Measurements from ENCODE around the gene IRX4.
"Not testable (repeated sequence)": the region's sequence is repeated elsewhere in the genome, so short reads cannot be mapped to it uniquely, and the experiment has no call there.

The IRX4 gene

GRCh38 chr5:1856596-1857255, 26.0 kb downstream of the IRX4 start:
- DNase-seq (ENCODE audit: low spot score): no peak

DNA sequence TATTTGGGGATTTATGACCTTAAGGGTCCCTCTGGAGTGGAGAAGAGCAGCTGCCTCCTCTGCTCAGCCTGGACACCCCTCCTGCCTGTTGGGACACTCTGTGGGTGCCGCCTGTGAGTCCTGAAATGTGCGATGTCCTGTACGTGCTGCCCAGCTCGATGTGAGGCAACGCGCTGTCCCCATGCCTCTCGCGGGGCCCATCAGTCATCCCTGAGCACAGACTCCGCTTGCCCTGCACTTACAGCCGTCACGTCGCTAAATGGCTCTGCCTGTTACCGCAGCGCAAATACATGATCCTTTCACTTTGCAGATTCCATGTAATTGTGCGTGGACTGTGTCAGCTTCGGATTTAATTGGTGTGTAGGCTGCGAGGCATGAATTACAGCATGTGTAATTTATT, 27.1 kb downstream of the IRX4 start:
- no peak for DNase-seq (ENCODE audit: low spot score)

GRCh38 chr5:1855075-1855474, 27.6 kb downstream of the IRX4 start:
- no peak for DNase-seq (ENCODE audit: low spot score)

DNA sequence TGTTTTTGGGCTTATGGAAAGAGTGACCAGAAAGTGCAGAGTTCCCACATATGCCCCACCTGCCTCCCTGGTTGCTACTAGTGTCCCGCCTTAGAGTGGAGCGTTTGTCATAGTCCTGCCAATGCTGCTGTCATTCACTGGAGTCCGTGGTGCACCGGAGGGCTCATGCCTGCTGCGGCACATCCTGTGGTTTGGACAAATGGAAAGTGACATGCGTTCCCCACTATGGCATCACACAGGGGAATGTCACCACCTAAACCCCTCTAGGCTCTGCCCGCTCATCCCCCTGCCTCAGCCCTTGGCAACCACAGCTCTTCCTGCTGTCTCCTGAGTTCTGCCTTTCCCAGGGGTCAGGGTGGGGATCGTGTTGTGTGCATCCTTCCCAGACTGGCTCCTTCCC, 29.2 kb downstream of the IRX4 start:
- DNase-seq (ENCODE audit: low spot score): no peak

DNA sequence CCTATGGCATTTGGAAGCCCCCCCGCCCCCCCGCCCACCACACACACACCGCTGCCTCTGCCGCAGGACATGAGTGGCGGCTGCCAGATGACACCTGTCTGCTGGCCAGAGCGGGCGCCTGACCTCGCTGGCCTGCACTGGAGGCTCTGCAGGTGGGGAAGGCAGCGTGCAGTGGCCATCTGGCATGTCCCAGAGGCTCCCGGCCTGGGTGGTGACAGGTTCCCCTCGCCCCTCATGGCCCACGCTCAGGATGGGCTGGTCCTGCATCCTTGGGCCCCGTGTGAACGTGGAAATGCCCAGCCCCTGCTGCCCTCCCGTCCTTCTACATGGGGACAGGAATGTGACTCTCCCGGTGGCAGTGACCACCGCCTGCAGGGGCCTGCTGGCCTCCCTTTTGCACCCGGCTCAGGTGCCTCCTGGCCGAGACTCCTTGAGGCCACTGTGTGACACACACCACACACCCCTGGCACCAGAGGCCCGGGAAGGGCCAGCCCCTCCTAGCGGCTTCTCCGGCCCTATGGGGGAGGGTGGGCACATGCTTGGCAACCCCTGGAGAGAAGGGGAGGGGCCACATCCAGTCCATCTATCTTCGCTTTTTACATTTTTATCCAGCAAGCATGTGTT, 30.3 kb downstream of the IRX4 start:
- no peak for DNase-seq (ENCODE audit: low spot score)

DNA sequence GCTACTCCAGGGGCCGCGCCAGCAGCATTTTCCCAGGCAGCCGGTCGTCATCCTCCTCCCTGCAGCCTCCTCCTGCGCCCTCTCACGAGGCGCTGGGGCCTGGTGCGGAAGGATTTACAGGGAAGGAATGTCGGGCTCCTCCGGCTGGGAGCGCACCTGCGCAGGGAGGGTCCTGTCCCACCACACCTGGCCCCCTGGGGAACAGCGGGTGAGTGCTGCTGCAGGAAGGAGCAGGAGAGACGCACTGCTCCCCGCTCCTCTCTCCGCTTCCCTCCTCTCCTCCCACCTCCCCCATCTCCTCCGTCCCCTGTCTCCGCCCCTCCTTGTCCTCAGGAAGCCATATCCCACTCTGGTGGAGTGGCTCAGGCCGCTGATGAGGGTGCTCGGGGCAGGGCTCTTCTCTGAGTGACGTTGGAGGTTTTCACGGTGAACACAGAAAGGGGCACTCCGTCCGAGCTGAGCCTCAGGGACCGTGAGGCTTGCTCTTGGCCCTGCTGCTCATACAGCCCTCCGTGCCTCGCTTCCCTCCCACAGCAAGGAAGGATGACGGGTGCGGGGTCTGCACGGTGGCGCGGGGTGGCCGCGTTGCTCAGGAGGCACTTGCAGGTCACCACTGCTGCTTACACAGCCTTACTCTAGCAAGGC, 31.3 kb downstream of the IRX4 start:
- DNase-seq (ENCODE audit: low spot score): no peak

DNA sequence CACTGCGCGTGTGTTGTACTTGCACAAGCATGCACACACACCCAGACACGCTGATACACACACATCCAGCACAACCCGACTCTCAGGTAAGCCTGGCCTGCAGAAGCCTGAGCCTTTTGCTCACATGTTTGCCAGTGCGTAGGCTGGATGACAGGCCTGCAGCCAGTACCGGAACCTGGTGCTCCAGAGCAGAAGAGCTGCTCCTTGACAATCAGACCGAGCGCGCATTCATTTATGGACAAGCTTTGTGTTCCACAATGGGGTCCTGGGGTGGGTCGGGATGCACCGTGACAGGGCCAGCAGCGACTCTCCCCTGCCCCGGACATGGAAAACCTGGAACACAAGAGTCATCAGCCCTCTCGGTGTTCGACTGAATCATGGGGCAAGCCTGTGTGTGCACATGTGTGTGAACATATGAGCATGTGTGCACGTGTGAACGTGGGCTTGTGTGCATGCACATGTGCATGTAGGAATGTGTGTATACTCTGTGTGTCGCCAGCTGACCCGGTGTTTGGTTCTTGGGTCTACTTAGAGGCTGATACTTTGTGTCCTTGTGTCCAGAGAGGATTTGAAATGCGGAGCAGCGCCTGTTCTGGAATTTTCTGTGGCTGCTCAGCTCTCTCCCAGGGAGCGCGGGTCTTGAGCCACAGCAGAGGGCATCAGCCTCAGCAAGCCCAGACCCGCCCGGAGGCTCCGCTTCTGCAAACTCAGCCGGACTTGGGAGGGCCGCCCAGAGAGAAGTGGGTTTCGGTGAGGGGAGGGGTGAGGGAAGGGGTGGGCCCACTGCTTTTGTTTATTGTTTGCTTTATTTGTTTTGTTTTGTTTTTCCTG, 32.2 kb downstream of the IRX4 start:
- DNase-seq (ENCODE audit: low spot score): no peak

- DNase-seq (ENCODE audit: low spot score): no peak
Measured at GRCh38 chr5:1847611-1848010, 35.1 kb downstream of the IRX4 start.

DNA sequence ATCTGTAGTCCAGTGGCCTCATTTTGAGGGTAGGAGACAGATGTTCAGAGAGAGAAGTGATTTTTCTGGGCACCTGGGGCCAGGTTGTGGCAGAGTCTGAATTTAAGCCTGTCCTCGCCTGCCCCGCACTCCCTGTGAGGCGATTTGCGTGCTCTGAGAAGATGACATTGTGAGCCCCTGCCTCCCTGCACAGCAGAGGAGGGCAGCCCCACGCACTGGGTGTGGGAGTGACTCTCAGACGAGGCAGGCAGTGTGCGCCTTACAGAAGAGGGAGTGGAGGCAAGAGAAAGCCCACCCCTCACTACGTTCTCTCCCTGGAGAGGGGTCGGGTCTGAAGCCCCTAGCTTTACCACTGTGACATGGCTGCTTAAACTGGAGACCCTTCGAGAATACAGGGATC, 35.7 kb downstream of the IRX4 start:
- DNase-seq (ENCODE audit: low spot score): no peak

DNA sequence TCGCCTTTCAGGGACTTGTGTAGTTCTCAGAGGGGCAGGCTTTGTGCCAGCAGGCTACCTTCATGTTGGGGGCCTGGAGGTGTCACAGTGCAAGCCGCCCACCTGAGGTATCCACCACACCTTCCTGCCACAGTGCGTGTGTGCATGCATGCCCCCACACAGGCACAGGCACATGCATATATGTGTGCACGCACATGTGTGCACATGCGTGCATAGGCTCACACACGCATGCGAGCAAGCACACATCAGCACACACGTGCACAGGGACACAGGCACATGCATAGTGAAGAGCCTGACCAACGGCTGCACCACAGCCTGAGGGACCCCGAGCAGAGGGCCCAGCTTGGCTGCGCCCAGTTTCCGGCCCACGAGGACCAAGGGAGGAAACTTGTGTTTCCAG, 36.1 kb downstream of the IRX4 start:
- no peak for DNase-seq (ENCODE audit: low spot score)

DNA sequence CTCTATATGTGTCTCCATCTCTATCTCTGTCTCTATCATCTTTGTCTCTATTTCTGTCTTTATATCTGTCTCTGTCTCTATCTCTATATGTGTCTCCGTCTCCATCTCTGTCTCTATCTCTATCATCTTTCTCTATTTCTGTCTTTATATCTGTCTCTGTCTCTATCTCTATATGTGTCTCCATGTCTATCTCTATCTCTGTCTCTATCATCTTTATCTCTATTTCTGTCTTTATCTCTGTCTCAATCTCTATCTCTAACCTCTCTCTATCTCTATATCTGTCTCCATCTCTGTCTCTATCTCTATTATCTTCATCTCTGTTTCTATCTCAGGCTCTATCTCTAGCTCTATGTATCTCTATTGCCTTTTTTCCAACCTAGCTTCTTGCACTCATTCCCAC, 37.0 kb downstream of the IRX4 start:
- no peak for DNase-seq (ENCODE audit: low spot score)

- no peak for DNase-seq (ENCODE audit: low spot score)
Measured at GRCh38 chr5:1844708-1845436, 37.9 kb downstream of the IRX4 start.

DNA sequence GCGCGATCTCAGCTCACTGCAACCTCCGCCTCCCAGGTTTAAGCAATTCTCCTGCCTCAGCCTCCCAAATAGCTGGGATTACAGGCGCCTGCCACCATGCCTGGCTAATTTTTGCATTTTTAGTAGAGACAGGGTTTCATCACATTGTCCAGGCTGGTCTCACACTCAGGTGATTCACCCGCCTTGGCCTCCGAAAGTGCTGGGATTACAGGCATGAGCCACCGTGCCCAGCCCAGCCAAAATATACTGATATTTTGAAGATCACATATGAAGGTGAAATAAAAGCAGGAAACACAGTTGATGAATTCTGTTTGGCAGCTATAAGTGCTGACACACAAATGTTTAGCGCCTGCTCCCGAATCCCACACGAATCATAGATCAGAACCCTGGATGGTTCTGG, 39.0 kb downstream of the IRX4 start:
- not testable (repeated sequence) for DNase-seq (ENCODE audit: low spot score)

- no peak for DNase-seq (ENCODE audit: low spot score)
Measured at GRCh38 chr5:1842004-1842819, 40.5 kb downstream of the IRX4 start.

DNA sequence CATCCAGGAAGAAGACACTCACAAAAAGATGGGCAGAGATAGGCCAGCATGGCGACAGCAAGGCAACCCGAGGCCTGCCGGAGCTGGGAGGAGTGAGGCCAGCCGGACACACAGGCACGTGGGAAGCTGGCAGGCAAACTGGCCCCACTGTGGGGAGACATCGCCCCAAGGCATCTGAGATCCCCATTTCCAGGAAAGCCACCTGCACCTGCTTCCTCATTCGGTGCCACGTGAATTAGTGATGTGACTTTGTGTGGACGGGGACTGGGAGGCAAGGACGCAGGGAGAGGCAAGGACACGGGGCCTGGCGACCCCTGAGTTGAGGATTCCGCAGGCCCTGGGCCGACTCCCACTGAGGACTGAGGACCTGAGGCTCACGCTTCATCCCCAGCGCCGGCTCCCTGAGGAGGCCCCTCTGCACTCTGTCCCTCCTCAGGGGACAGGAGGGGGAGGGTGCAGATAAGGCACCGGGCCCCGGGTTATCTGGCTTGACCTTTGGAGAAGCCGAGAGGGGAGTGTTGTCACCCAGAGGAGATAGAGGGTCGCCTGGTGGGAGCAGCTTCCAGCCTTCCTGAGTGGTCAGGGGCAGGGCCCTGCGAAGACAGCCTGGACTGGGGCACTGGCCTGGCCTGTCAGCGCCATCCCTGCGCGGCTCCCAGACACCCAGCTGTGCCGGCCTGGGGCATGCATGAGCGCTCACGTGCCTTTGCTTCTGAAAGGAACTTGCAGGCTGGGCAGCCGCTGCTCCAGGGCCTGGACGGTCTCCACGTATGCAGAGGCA, 41.8 kb downstream of the IRX4 start:
- DNase-seq (ENCODE audit: low spot score): no peak

DNA sequence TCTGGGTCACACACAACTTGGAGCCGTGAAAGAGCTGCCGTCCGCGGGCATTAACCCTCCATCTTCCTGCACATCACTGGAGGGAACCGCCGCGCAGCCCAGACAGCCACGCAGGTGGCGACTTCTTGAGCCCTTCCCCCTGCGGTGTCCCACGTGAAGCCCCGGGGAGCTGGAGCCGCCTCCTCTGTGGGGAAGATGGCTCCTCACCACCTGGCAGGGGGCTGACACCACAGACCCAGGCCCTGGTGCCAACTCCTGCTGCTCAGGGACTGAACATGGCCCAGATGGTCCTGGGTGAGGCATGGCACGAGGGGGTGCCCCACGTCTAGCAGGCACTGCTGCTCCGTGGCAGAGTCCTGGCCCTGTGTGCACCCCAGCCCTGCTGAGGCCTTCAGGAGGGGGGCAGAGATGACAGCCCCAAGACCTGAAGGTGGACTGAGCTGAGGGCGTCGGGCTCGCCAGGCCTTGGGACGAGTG, 42.6 kb downstream of the IRX4 start:
- no peak for DNase-seq (ENCODE audit: low spot score)

DNA sequence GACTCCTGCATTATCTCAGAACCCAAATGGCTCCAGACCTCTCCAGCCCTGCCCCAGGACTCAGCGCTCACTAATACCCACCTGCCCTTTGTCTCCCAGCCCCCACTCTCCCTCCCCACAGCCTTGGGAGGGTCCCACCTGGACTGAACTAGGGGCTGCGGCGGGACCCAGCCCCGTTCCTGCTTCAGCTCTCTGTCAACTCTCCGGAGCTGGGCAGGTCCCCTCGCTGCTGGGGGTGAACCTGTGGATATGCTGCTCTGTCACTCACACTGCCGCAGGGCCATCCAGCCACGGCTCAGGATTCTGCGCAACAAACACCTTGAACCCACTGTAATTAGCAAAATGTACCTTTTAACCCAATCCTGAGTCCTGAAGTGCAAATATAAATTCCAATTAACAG, 44.7 kb downstream of the IRX4 start:
- no peak for DNase-seq (ENCODE audit: low spot score)

- DNase-seq (ENCODE audit: low spot score): no peak
Measured at GRCh38 chr5:1836891-1837880, 45.5 kb downstream of the IRX4 start.
